ENCODE results near the gene REXO4. TPM values are rescaled to one million over a fixed set of nuclear protein-coding genes. Genes with fewer than 3 reads are reported as not detected.
"Not testable (repeated sequence)": the region's sequence is repeated elsewhere in the genome, so short reads cannot be mapped to it uniquely, and the experiment has no call there.

The REXO4 gene
- total RNA-seq, 1 donor from 2014 or later, result 25.6 TPM

DNA sequence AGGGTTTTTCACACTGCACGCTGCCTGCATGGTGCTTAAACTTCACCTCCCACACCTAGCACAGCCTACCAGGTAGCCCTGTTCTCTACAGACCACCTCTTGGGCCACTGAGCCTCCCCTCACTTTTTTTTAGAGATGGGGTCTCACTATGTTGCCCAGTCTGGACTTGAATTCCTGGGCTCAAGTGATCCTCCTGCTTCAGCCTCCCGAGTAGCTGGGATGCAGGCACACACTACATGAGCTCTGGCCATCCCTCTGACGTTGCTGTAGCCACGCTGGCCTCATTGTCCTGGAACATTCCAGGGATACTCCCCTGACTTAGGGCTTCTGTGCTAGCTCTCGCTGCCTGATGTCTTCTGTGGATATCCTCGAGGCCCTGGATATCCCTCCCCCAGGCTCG is 34.8 kb upstream of the REXO4 start:
- intact Hi-C loops (cut with micrococcal nuclease), result no loop called here

DNA sequence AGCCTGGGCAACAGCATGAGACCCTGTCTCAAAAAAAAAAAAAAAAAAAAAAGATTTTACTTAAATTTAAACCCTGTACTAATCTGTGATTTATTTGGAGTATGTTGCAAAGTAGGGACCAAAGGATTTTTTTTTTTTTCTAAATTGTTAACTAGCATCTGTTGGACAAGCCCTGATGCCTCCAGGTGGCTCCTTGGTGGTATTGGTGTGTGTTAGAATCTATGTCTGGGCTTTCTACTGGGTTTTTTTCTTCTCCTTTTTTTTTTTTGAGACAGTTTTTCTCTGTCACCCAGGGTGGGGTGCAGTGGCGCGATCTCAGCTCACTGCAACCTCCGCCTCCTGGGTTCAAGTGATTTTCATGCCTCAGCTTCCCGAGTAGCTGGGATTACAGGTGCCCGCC is 34.1 kb upstream of the REXO4 start:
- intact Hi-C loops (cut with micrococcal nuclease), result not testable (repeated sequence)

DNA sequence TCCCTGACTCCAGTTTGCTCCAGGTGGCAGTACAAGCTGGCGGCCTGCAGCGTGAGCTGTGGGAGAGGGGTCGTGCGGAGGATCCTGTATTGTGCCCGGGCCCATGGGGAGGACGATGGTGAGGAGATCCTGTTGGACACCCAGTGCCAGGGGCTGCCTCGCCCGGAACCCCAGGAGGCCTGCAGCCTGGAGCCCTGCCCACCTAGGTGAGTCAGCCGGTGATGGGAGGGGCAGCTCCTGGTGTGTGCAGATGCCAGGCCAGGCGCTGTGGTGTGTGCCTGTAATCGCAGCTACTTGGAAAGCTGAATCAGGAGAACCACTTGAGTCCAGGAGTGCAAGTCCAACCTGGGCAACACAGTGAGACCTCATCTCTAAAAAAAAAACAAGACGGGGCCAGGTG is 31.9 kb upstream of the REXO4 start:
- intact Hi-C loops (cut with micrococcal nuclease), result no loop called here

DNA sequence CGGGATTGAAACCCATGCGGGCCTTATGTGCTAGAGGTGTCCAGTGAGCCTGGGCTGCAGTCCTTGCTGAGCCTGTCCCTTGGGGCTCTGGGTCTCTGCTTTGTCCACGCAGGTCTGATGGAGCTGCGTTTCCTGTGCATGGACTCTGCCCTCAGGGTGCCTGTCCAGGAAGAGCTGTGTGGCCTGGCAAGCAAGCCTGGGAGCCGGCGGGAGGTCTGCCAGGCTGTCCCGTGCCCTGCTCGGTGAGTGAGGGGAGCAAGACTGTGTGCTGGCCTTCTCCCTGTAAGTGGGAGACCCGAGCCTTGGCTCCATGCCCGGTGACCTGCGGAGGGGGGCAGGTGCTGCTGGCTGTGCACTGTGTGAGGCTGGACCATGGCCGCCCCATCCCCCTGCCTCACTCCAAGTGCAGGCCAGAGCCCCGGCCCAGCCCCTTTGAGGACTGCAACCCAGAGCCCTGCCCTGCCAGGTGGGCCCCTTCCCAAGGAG is 30.7 kb upstream of the REXO4 start:
- intact Hi-C loops (cut with micrococcal nuclease), result no loop called here

DNA sequence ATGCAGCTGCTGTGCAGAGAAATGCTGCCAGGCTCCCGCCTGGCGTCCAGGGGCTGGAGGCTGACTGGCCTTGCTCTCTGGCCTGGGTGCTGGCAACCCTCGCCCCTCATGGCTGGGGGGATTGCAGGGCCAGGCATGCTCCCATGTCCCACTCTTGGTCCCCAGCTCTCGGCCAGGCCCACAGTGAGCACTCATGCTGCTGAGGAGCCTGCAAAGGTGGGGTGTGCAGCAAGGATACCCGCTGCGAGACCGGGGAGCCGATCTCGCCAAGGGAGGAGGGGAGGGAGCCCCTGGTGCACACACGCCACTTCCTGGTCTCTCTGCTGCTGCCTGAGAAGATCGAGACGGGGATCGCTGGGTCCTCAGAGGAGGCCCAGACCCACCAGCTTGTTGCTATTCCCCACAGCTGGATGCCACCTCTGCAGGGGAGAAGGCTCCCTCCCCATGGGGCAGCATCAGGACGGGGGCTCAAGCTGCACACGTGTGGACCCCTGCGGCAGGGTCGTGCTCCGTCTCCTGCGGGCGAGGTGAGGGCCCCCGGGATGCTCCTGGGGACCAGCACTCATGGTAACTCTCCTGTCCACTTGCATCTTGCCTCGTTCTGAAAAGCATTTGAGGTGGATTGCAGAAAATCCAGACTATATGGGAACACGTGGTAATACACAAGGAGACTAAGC is 27.6 kb upstream of the REXO4 start:
- intact Hi-C loops (cut with micrococcal nuclease), result no loop called here

DNA sequence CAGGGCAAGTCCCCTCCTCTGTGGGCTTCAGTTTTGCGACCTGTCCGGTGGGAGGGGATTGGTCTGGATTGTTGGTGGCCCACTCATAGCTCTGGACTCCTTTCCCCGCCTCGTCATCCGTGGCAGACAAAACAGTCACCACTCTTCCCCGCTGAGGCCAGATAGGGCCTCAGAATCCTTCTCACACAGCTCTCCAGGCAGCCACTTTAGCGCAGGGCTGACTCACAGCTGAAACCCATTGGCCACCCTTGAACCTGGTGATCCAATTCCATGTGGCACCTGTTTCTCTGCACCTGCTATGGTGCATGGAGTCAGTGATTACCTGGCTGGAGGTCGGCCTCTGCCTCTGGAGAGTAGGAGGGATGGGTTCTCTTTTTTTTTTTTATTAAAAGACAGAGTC is 26.2 kb upstream of the REXO4 start:
- intact Hi-C loops (cut with micrococcal nuclease), result no loop called here

DNA sequence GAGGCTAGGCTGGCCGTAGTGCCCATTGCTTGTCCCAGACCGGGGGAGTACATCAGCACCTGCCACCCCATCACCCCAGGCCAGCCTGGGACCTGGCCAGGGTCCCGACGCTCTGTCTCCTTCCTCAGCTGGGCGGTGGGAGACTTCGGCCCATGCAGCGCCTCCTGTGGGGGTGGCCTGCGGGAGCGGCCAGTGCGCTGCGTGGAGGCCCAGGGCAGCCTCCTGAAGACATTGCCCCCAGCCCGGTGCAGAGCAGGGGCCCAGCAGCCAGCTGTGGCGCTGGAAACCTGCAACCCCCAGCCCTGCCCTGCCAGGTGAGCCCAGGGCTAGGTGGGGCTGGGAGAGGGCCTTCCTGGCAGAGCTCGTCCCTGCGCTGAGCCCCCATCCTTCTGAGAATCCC is 25.4 kb upstream of the REXO4 start:
- intact Hi-C loops (cut with micrococcal nuclease), result no loop called here

DNA sequence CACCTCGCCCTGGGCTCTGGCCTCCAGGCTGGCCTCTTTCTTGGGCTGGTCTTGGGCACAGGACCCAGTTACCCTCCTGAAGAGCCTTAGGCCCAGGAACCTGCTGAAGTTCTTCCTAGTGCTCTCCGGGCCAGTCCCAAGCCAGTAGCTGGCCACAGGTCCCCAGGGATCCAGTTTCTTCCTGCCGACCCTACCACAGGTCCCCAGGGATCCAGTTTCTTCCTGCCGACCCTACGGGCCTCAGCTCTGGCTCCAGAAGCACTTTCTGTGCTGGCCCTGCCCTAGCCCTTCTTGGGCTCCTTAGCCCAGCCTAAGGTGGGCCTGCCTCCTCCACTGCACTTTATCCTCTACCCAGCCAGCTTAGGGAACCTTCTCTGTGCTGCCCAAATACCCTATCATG is 23.8 kb upstream of the REXO4 start:
- intact Hi-C loops (cut with micrococcal nuclease), result no loop called here

DNA sequence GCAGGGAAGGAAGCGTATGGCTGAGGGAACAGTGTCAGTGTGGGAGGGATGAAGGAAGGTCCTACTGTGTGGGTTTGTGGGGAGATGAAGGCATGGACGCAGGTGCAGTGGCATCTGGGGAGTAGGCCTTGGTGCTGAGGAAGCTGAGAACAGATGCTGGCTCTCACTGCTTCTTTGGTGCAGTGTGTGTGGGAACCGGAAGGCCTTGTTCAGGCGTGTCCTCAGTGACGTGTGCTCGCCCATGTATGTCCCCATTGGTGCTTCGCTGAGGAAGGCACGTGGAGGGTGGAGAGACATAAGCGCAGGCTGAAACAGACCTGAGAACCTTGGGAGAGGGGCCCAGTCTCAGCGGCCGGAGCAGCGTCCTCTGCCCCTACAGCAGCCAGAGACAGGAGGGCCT is 23.1 kb upstream of the REXO4 start:
- intact Hi-C loops (cut with micrococcal nuclease), result no loop called here

DNA sequence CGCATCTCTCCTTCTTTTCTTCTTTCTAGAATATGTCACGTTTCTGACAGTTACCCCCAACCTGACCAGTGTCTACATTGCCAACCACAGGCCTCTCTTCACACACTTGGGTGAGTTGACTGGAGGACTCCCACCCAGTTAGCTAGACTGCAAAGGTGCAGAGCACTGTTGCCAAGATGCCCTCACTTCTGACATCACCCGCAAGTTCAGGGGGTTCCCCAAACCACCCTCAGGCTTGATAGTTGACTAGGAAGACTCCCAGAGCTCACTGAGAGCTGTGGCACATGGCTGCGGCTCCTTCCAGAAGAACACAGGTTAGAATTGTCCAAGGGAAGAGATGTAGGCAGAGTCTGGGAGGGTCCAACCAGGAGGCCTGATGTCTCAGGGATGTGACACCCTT is 21.5 kb upstream of the REXO4 start:
- intact Hi-C loops (cut with micrococcal nuclease), result no loop called here

DNA sequence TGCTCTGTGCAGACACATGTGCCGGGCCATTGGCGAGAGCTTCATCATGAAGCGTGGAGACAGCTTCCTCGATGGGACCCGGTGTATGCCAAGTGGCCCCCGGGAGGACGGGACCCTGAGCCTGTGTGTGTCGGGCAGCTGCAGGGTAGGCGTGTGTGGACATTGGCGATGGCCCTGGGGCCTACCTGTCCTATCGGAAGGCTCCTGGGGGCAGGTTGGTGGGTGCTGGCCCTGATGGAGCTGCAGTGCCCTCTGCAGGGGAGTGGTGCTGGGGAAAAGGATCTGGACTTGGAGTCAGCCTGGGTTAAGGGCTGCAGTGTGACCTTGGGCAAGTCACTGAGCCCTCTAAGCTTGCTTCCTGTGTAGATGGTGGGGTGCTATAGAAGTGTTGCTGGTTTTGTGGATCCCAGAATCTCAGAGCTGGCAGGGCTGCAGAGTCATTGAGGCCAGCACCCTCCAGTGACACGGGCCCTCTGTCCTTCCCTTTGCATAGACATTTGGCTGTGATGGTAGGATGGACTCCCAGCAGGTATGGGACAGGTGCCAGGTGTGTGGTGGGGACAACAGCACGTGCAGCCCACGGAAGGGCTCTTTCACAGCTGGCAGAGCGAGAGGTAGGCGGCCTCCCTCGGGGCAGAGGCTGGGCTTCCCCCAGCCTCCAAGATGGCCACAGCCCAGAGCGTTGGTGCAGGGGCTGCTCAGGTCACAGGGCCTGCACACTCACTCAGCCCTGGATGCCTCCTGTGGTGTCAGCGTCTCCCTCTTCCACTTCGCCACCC is 20.1 kb upstream of the REXO4 start:
- intact Hi-C loops (cut with micrococcal nuclease), result no loop called here

DNA sequence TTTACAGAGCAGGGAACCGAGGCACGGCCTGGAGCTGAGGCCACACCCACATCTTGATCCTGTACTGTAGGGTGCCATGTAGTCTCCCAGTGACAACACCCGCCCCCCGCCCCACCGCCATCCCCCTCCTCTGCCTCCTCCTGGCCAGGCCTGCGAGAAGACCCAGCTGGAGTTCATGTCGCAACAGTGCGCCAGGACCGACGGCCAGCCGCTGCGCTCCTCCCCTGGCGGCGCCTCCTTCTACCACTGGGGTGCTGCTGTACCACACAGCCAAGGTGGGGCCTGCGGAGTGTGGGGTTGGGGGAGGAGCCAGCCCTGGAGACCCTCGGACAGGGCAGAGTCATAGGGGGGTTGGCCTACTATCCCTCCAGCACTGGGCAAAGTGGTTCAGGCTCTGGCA is 18.9 kb upstream of the REXO4 start:
- intact Hi-C loops (cut with micrococcal nuclease), result no loop called here

DNA sequence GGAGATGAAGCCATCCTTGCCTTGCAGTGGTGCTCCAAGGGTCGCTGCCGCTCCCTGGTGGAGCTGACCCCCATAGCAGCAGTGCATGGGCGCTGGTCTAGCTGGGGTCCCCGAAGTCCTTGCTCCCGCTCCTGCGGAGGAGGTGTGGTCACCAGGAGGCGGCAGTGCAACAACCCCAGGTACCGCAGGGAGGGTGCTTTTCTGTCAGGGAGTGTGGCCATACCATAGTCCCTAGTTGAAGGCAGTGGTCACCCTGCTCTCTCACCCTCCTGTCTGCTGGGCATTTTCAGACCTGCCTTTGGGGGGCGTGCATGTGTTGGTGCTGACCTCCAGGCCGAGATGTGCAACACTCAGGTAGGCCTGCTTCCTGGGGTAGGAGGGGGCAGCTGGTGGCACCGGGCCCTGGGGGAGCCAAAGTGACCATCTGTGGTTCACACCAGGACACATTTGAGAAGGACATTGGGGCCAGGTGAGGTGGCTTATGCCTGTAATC is 15.6 kb upstream of the REXO4 start:
- intact Hi-C loops (cut with micrococcal nuclease), result no loop called here

DNA sequence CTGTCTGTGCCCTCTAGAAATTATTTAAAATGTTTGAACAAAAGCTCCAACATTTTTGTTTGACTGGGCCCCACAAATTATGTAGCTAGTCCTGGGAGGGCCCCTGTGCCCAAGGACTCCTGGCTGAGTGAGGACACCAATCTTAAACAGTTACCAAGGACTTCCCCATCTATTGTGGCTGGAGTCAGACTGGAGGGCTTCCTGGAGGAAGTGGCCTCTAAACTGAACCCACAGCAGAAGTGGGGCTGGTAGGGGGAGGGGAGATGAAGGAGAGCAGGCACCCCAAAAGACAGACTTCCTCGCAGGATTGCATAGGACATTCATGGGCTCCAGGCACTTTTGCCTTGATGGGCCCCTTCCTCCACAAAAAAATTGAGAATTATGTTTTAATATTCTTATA is 12.4 kb upstream of the REXO4 start:
- intact Hi-C loops (cut with micrococcal nuclease), result no loop called here

DNA sequence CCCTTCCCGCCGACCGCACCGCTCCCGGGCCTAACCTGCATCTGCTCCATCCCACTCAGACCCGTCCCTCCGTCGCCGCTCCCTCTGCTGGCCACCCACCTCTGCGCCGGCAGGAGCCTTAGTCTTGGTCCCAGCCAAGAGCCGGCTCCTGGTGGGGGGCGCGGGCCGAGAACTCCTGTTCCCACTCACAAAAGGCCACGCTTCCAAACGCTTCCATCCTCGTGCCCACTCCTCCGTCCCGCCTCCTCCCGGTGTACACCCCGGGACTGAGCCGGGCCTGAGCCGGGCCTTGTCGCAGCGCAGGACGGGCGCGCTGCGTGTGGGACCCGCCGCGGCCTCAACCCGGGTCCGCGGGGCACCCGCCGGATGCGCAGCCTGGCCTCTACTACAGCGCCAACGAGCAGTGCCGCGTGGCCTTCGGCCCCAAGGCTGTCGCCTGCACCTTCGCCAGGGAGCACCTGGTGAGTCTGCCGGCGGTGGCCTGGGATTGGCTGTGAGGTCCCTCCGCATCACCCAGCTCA is 11.9 kb upstream of the REXO4 start:
- intact Hi-C loops (cut with micrococcal nuclease), result no loop called here

DNA sequence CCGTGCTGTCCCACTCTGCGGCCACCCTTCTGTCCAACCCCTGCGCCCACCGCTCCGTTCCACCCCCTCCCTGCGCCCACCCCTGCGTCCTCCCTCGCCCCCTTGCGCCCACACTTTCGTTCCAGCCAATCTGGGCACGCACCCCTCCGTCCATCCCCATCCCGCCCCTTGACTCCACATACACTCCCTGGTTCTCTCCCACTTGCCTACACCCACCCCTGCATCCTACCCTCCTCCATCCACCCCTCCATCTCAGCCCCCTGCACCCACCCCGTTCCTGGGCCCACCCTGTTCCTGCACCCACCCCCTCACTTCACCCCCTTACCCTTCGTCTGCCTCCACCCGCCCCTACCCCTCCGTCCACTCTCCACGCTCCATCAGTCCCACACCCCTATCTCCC is 11.4 kb upstream of the REXO4 start:
- intact Hi-C loops (cut with micrococcal nuclease), result no loop called here

DNA sequence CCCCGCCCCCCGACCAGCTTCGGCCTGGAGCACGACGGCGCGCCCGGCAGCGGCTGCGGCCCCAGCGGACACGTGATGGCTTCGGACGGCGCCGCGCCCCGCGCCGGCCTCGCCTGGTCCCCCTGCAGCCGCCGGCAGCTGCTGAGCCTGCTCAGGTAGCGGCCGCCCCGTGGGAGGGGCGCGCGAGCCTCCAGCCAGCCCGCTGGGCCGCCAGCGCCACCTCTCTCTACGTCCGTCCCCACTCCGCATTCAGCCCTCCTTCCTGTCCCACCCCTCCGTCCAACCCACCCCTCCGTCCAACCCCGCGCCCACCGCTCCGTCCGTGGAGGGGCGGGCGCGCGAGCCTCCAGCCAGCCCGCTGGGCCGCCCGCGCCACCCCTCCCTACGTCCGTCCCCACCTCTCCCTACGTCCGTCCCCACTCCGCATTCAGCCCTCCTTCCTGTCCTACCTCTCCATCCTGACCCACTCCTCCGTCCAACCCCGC is 10.8 kb upstream of the REXO4 start:
- intact Hi-C loops (cut with micrococcal nuclease), result no loop called here

DNA sequence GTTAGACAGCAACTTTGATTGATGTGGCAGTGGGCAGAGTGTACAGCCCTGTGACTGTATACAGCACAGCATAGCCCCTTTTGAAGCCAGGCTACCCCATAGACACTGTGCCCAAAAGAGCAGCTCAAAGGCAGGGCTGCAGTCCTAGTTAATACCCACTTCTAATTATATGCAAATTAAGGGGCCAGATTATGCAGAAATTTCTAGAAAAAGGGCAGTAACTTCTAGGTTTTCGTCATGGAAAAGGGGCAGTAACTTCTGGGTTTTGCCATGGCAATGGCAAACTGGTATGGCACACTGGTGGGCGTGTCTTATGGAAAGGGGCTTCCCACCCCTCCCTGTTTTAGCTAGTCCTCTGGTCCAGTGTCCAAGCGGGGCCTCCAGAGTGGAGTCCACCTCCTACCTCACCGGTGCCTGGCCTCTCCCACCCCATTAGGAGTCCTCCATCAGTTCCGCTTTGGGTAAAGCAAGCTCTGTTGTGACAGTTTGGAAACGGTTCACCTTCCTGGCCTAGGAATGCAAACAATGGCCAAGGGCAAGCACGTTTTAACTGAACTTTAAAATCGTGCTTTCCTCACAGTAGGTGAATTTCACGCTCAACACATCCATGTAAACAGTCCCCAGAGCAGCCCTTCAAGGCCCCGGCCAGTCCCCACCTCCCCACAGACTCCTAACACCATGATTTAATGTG is 10.0 kb upstream of the REXO4 start:
- intact Hi-C loops (cut with micrococcal nuclease), result no loop called here

DNA sequence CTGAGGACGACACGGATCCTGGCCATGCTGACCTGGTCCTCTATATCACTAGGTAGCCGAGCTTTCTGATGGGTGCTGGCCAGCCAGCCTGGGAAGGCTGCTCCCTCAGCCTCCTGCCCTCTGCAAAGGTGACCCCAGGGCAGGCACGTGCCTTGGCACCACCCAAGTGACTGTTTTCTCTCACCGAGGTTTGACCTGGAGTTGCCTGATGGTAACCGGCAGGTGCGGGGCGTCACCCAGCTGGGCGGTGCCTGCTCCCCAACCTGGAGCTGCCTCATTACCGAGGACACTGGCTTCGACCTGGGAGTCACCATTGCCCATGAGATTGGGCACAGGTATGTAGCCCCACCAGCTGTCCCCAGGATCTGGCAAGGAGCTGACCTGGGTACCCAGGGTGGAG is 8.2 kb upstream of the REXO4 start:
- intact Hi-C loops (cut with micrococcal nuclease), result no loop called here

DNA sequence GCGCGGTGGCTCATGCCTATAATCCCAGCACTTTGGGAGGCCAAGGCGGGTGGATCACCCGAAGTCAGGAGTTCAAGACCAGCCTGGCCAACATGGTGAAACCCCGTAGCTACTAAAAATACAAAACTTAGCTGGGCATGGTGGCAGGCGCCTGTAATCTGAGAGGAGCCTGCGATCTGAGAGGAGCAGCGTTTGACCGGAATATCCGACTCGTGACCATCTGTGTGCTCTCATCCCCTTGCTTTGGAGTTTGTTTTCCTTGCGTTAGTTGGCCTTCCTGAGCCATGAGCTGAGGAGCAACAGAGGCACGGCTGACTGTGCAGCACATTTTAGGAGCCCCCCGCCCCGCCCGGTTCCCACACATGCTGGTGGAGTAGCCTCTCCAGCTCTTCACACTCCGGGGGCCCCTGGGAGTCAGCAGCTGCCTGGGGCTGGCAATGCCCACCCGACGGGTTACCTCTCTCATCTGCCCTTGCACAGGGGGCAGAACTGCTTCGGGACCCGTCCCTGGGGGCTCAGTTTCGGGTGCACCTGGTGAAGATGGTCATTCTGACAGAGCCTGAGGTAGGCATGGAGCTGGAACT is 7.3 kb upstream of the REXO4 start:
- intact Hi-C loops (cut with micrococcal nuclease), result no loop called here

DNA sequence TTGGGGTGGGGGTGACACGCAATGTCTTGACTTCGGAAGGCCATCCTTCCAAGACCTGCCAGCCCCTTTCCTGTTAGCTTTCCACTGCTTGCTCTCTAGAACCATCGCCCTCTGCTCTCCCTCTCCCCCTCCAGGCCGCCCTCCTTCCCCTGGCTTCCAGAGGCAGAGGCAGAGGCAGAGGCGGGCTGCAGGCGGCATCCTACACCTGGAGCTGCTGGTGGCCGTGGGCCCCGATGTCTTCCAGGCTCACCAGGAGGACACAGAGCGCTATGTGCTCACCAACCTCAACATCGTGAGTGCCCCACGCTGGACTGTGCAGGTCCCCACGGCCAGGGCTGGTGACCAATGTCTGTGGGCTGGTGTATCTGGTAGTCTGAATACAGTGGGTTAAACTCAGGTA is 6.4 kb upstream of the REXO4 start:
- intact Hi-C loops (cut with micrococcal nuclease), result no loop called here

DNA sequence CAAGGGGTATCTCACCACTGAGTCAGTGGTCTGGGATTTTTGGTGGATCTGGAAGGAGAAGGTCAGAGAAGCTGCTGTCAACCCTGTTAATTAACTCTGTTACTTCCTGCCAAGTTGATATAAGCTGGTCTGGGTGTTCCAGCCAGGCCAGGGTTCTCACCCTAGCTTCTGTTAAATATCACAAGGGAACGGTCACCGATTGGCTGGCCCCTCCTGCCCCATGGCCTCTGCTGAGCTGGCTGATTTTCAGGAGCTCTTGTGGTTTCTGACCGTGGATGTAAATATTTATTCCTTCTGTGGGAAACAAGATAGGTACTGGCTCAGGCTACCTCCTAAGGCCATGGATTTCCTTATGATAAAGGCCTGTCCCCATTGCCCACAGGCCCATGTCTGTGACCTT is 5.4 kb upstream of the REXO4 start:
- intact Hi-C loops (cut with micrococcal nuclease), result no loop called here
